Stimulated activated CD4-positive, alpha-beta T cell treated with anti-CD3 and anti-CD28 coated beads, Interleukin-2, amount 100 ng/mL, for 4 hours (primary cell): Measurements from ENCODE around the gene TNIK.

Experiments used
- DNase-seq: peaks from one replicate; pipeline ENCODE4 v3.0.0-alpha.2; 2020; ENCODE audit warnings: low read depth

Gene TNIK

GRCh38 chr3:171416666-171417065, 43.5 kb downstream of the TNIK start:
- DNase-seq, result no peak

GRCh38 chr3:171416061-171416460, 44.1 kb downstream of the TNIK start:
- DNase-seq, result no peak

- DNase-seq, result no peak
Observed at GRCh38 chr3:171415070-171415469, 45.1 kb downstream of the TNIK start.

- no peak for DNase-seq
Observed at GRCh38 chr3:171412473-171412872, 47.7 kb downstream of the TNIK start.

- DNase-seq, result no peak
Observed at GRCh38 chr3:171412054-171412453, 48.2 kb downstream of the TNIK start.

GRCh38 chr3:171410186-171410585, 50.0 kb downstream of the TNIK start:
- DNase-seq, result no peak

GRCh38 chr3:171407759-171408158, 52.4 kb downstream of the TNIK start:
- DNase-seq, result no peak

- no peak for DNase-seq
Observed at GRCh38 chr3:171404376-171404967, 55.7 kb downstream of the TNIK start.

DNA sequence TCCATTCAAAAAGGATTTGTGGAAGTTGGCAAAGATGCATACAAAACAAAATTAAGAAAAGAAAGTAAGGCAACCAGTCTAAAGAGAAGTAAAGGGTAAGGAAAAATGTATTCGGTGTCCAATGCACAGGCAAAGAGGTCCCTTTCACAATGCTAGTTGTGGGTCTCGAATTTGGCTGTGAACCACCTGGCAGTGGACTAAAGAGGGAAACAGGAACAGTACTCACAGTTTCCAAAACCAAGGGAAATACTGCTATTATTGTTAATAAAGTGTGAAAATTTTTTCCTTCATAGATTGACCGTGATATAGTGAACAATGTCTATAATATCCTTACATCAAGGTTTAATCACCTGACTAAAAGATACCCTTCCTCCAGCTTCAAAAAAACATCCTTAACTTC, 57.9 kb downstream of the TNIK start:
- DNase-seq, result no peak

DNA sequence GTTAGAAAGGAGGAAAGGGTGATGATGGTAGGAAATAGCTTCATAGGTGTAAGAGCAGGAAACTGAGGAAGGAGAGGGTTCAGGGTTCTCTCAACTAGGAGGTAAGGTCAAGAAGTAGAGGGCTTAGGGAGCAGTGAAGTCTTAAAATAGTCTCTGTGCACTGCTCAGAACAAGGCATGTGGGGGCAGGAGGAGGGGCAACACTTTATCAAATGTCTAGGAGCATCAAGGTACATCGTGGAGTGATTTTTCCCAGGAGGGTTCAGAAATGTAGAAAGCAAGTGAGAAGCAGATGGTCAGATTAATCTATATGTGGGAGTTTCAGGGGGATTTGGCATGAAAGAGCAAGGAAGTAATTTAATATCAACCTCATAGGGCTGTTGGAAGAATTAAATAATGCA, 58.8 kb downstream of the TNIK start:
- no peak for DNase-seq

- no peak for DNase-seq
Observed at GRCh38 chr3:171399842-171400241, 60.4 kb downstream of the TNIK start.

GRCh38 chr3:171398343-171398742, 61.9 kb downstream of the TNIK start:
- DNase-seq, result no peak

DNA sequence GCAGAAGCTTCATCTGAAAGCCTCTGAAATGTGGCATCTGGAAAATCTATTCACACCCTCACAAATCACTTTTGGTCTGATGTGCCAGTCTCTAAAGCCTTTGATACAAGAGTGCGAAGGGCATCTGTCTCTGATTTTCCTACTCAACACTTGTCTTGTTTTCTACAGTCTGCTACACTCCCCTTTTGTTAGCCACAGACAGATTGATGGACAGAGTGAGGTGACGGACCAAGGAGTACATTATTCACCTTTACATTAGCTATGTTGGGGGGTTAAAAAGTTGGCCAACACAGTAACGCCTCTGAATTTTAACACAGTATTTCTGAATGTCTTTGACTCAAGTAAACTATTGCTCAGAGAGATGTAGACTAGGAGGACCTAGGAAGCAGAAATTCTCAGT, 63.1 kb downstream of the TNIK start:
- no peak for DNase-seq

DNA sequence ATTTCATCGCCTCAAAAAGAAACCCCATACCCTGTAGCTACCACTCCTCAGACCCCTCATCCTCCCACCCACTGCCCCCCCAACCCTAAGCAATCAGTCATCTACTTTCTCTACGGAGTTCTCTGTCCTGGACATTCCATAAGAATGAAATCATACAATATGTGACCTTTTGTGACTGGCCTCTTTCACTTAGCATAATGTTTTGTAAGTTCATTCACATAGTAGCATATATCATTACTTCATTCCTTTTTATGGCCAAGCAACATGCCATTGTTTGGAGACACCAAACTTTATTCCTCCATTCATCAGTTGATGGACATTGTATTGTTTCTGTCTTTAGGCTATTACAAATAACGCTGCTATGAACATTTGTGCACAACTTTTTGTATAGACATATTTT, 64.2 kb downstream of the TNIK start:
- DNase-seq, result no peak

- DNase-seq, result no peak
Observed at GRCh38 chr3:171393032-171393744, 67.0 kb downstream of the TNIK start.

DNA sequence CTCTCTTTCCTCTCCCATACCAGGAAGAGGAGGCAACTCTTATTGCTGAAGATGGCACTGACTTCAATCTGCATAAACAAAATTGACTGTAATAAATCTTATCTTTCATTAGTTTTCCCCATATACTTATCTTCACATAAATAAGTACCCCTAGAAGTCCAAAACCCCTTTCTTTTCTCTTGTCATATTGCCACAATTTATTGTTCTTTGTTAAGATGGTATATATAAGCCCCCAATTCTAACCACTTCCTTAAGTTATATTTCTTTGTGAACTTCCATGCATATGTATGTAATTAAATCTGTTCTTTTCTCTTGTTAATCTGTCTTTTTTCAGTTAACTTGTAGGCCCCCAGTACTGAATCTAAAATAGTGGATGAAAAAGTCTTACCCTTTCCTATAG, 68.8 kb downstream of the TNIK start:
- DNase-seq, result no peak

DNA sequence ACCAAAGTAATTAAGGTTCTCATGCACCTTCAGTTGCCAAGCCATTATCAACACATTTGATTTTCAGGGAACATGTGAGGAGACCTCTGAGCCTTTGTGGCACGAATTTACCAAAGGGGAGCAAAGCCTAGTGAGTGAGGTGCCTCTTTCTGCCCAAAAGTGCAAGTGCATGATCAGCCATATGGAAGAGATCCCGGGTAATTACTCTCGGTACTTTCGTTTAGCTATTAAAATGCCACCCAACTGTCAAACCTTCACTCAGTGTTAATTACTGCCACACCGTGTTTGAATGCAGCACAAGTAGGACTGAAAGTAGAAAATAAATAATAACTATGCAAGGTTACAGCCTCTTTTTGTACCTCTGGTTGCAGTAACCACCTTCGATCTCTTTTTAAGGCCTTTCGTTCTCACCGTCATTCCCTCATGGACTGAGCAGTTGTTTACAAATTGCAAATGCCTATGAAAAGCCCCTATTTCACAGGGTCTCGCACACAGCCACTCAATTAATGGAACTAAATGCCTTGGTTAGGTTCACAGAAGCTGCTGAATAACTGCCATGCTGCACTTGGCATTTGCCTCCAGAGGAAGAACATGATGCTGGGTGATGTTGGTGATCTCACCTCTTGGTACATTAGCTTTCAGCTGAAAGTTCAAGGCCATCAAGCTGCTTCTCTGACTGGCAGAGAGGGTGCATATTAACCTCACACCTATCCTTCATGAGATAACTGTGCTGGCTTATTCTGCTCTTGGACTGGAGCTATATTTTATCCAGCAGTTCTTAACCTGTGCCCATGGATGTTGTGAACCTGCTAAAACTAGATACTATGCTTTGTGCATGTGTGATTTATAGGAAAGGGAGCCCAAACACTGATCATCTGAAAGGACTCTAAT, 69.9 kb downstream of the TNIK start:
- DNase-seq, result no peak

DNA sequence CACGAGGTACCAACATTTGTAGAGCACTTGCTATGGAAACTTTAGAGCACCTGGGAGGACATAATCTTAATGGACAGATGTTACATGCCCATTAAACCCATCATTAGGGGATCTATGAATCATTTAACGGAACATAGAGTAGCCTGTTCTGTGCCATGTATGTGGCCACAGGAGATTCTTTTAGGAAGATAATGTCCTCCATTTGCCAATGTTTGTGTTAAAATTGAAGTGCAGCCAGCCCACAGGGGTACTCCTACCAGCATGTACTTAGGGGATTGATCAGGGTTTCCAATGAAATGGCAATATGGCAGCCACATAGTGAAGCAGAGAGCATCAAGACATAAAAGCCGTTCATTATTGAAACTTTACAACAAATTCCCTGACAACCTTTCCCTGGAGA, 70.7 kb downstream of the TNIK start:
- DNase-seq, result no peak

DNA sequence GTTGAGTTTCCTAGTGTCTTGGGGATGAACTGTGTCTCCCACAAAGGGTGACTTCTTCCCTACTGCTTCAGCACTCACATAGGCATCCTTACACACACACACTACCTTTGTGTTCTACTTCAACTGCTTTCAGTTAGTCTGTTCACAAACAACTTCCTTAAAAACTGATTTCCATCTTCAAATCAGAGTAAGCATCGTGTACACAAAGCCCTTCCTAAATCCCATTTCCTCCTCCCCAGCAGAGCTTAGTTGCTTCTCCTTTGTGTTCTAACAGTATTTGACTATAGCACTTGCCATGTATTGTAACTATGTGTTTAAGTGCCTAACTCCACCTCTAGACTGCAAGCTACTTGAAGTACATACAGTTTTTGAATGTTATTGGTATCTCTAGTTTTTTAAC, 71.7 kb downstream of the TNIK start:
- no peak for DNase-seq

- no peak for DNase-seq
Observed at GRCh38 chr3:171387062-171387461, 73.1 kb downstream of the TNIK start.

DNA sequence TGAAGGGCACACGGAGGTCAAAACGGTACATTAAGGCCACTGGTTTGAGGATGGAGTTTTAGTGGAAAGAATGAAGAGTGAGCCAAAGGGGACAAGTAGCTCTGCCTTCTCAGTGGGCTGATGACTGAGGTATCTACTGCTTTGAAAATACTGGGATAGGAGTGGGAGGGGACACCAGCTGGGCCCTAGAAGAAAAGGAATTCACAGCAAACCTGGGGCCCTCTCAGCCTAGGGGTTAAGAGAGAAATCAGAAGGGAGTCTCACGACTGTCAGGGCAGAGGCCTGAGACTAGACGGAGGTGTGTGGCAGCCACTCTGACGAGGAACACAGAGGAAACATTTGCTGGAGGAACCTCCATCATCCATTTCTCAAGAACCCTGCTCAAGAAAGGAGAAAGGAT, 75.1 kb downstream of the TNIK start:
- DNase-seq, result no peak

DNA sequence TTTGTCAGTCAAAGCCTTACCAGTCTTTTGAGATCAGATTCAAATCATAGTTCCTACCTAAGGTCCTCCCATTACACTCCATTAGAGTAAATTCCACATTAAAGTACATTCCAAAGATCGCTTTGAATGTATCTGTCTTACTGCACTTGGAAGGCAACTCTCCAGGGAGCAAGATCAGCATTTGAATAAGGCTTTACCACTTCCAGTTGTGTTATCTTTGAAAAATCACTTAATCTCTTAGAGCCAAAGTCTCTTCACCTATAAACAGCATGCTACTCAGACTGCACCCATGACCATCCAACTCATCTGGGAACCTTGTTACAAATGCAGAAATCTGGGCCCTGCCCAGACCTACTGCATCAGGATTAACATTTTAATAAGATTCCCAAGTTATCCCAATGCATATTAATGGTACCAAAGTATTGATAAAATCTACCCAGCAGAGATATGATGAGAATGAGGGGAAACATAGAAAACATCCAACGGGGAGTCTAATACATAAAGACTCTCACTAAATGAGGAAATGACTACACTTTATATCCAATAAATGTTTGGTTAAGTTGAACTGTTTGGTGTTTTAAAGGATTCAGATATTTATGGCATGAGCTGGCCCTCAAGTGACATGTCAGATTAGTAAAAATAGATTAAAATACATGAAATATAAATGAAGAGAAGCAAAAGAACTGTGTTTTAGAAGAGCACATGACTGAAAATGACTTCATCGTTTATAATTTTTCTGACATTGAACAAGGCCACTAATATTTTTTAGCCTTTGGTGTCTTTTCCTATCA, 75.9 kb downstream of the TNIK start:
- DNase-seq, result no peak
